ENCODE measurements around the gene FRMD4B. TPM values are rescaled to one million over a fixed set of nuclear protein-coding genes. Genes with fewer than 3 reads are reported as not detected.
A peak's percentile ranks its signal among the peaks of the same experiment; 100 is the strongest.

FRMD4B gene
- total RNA-seq, 6 donors from 2014 or later = 48.0 to 136 (median 62.8) TPM

GRCh38 chr3:69294014-69294766 is 91.7 kb downstream of the FRMD4B start:
- Histone ChIP-seq H3K4me3 (no peak overlapping the region), H3K4me1 (peaks cover 0 to 8% (median 4%) of the 10 kb centered on the region in 4 donors), H3K27ac (peak overlapping the region in 2 of 4 donors; percentile 32 to 41), H3K27me3 (no peaks in the 10 kb centered on the region), H3K9me3 (no peaks in the 10 kb centered on the region), H3K36me3 (peaks cover 0 to 30% (median 7%) of the 10 kb centered on the region in 4 donors)
- TF ChIP-seq CTCF (IDR thresholded peaks at IDR 0.05) (no peak), POLR2AphosphoS5 (IDR thresholded peaks at IDR 0.05) (no peak), EP300 (IDR thresholded peaks at IDR 0.05) (no peak), POLR2A (IDR thresholded peaks at IDR 0.05) (no peak)
- WGBS, 2 donors = 78 to 82% methylated on average over 4 of the region's 4 CpGs
- no peak for DNase-seq
- ATAC-seq (ENCODE audit: low FRiP score in 2 of 2) = no peak

- no peak for ATAC-seq (ENCODE audit: low FRiP score in 2 of 2)
These were observed 92.8 kb downstream of the FRMD4B start for GRCh38 chr3:69292959-69293574.

GRCh38 chr3:69292185-69292584 is 93.7 kb downstream of the FRMD4B start:
- H3K27ac ChIP-seq = no peak overlapping the region
- no peak overlapping the region for H3K4me3 ChIP-seq
- no peaks in the 10 kb centered on the region for H3K9me3 ChIP-seq
- no peaks in the 10 kb centered on the region for H3K27me3 ChIP-seq
- no peak for TF ChIP-seq POLR2AphosphoS5 (IDR thresholded peaks at IDR 0.05)
- no peak for TF ChIP-seq EP300 (IDR thresholded peaks at IDR 0.05)
- TF ChIP-seq POLR2A (IDR thresholded peaks at IDR 0.05) = no peak
- TF ChIP-seq CTCF (IDR thresholded peaks at IDR 0.05) = no peak
- H3K4me1 ChIP-seq = peaks cover 0 to 8% (median 4%) of the 10 kb centered on the region in 4 donors
- no peak for DNase-seq
- no peak for ATAC-seq (ENCODE audit: low FRiP score in 2 of 2)
- H3K36me3 ChIP-seq = peaks cover 4 to 38% (median 9%) of the 10 kb centered on the region in 4 donors
- 84 to 85% methylated on average over 4 of the region's 4 CpGs for WGBS, 2 donors

More at GRCh38 chr3:69292959-69293574, 92.8 kb downstream of the FRMD4B start:
- Histone ChIP-seq H3K4me1 (peaks cover 0 to 8% (median 4%) of the 10 kb centered on the region in 4 donors), H3K27me3 (no peaks in the 10 kb centered on the region), H3K36me3 (peaks cover 0 to 35% (median 7%) of the 10 kb centered on the region in 4 donors), H3K27ac (no peak overlapping the region), H3K4me3 (no peak overlapping the region), H3K9me3 (no peaks in the 10 kb centered on the region)
- no peak for DNase-seq
- 85 to 87% methylated on average over 7 of the region's 7 CpGs for WGBS, 2 donors
- TF ChIP-seq CTCF (IDR thresholded peaks at IDR 0.05) = no peak
- TF ChIP-seq EP300 (IDR thresholded peaks at IDR 0.05) = no peak
- TF ChIP-seq POLR2A (IDR thresholded peaks at IDR 0.05) = no peak
- no peak for TF ChIP-seq POLR2AphosphoS5 (IDR thresholded peaks at IDR 0.05)

- TF ChIP-seq POLR2A (IDR thresholded peaks at IDR 0.05) (no peak), POLR2AphosphoS5 (IDR thresholded peaks at IDR 0.05) (no peak), CTCF (IDR thresholded peaks at IDR 0.05) (no peak), EP300 (IDR thresholded peaks at IDR 0.05) (no peak)
- no peak overlapping the region for H3K27ac ChIP-seq
- WGBS, 2 donors = 92 to 96% methylated on average over 3 of the region's 3 CpGs
These were observed 95.5 kb downstream of the FRMD4B start for GRCh38 chr3:69290430-69290829.

More at GRCh38 chr3:69290430-69290829, 95.5 kb downstream of the FRMD4B start:
- Histone ChIP-seq H3K4me3 (no peak overlapping the region), H3K9me3 (no peaks in the 10 kb centered on the region), H3K36me3 (peaks cover 7 to 38% (median 10%) of the 10 kb centered on the region in 4 donors), H3K4me1 (peaks cover 0 to 8% (median 4%) of the 10 kb centered on the region in 4 donors), H3K27me3 (no peaks in the 10 kb centered on the region)
- DNase-seq = no peak
- ATAC-seq (ENCODE audit: low FRiP score in 2 of 2) = no peak

Data from upper lobe of left lung (tissue), 6 donors.